OCI-LY7 (cell line): Measurements from ENCODE around the gene PAQR4.

ENCODE experiments used
- CTCF ChIP-seq: fragments of 200-600 bp; sonication (generic); conservative IDR thresholded peaks from 2 replicates; pipeline ENCODE4 v1.5.1; 2014; ENCODE audit warnings: mild to moderate bottlenecking, antibody characterized with exemption, low read length, moderate library complexity, mixed read lengths
- EZH2phosphoT487 ChIP-seq: fragments of 200-600 bp; sonication (generic); IDR thresholded peaks from 2 replicates; pipeline ENCODE4 v1.6.1; 2018; ENCODE audit warnings: low read depth, borderline replicate concordance, mild to moderate bottlenecking, mixed run types, antibody characterized with exemption, low read length, moderate library complexity, mixed read lengths

DNA sequence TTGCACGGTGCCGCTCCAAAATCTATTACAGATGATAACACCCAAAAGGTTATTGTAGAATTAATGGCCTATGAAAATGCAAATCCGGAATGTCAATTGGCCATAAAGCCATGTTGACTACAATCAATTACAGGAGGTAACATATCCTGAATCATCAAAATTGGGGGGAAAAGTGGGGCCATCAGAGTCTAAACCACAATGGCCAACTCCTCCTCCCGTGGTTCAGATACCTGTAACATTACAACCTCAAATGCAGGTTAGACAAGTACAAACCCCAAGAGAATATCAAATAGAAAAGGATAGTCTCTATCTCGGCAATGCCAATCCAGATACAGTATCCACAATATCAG is 42.5 kb upstream of the PAQR4 start:
- TF ChIP-seq CTCF (no peak), EZH2phosphoT487 (no peak)
